NCI-H1105 treated with DMSO at 0.1 percent for 48 hours (cell line): Measurements from ENCODE around the gene GMDS.

Source experiments
- DNase-seq: peaks from one replicate; lab custom pipeline; 2025; lab: John Stamatoyannopoulos, UW

The GMDS gene

GRCh38 chr6:2240961-2241360 is 4.4 kb downstream of the GMDS start:
- DNase-seq, result no peak

GRCh38 chr6:2237001-2237400 is 8.4 kb downstream of the GMDS start:
- no peak for DNase-seq

GRCh38 chr6:2235777-2236495 is 9.5 kb downstream of the GMDS start:
- no peak for DNase-seq

- no peak for DNase-seq
Measured at GRCh38 chr6:2232445-2232844, 13.0 kb downstream of the GMDS start.

DNA sequence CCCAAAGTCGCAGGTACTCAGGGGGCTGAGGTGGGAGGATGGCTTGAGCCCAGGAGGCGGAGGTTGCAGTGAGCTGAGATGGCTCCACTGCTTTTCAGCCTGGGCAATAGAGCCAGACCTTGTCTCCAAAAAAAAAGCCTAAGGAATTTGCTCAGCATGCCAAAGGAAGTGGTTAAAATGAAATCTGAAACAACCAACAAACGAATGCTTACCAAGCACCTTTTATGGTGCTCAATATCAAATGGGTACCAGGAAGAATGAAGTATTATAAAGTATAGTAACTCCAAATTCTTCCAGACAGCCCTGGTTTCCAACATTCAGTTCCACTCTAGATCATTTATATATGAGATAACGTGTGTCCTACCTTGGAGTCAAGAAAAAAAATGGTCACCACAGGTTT is 14.0 kb downstream of the GMDS start:
- no peak for DNase-seq

- DNase-seq, result no peak
Measured at GRCh38 chr6:2230659-2231277, 14.6 kb downstream of the GMDS start.

GRCh38 chr6:2229742-2230141 is 15.7 kb downstream of the GMDS start:
- DNase-seq, result no peak

GRCh38 chr6:2229039-2229438 is 16.4 kb downstream of the GMDS start:
- no peak for DNase-seq

DNA sequence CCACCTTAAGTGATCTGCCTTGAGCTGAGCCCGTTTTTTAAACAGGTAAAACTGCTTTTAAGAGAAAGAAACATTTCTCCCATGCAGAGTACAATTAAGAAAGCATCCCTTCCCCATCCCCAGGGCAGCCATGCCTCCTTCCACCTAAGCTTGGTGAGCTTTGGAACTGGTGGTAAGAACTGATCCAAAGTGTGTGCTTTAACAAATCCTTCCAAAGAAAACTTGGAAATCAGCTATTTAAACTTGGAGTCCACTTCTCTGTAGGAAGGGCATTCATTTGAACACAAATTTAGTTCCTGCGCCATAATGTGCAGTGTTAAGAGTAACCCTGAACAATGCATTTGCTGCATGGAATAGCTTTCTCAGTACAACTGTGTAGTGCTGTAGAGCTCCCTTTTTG is 17.0 kb downstream of the GMDS start:
- DNase-seq, result no peak

DNA sequence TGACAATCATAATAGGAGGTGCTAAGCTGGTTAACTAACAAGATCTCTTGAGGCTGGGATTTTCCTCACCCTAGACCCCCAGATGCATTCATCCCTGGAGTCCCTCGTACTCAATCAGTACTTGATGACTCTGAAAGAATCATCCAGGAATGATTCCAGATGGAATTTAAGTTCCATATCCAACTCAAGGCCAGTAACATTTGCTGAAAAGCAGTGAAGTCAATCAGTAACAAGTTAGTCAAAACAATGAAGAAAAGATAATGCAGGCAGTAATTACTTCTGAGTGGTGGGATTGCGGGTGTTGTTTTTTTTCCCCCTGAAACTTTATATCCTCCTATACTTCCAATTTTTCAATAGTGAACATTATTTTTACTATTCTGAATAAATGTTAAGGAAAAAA is 18.6 kb downstream of the GMDS start:
- no peak for DNase-seq

DNA sequence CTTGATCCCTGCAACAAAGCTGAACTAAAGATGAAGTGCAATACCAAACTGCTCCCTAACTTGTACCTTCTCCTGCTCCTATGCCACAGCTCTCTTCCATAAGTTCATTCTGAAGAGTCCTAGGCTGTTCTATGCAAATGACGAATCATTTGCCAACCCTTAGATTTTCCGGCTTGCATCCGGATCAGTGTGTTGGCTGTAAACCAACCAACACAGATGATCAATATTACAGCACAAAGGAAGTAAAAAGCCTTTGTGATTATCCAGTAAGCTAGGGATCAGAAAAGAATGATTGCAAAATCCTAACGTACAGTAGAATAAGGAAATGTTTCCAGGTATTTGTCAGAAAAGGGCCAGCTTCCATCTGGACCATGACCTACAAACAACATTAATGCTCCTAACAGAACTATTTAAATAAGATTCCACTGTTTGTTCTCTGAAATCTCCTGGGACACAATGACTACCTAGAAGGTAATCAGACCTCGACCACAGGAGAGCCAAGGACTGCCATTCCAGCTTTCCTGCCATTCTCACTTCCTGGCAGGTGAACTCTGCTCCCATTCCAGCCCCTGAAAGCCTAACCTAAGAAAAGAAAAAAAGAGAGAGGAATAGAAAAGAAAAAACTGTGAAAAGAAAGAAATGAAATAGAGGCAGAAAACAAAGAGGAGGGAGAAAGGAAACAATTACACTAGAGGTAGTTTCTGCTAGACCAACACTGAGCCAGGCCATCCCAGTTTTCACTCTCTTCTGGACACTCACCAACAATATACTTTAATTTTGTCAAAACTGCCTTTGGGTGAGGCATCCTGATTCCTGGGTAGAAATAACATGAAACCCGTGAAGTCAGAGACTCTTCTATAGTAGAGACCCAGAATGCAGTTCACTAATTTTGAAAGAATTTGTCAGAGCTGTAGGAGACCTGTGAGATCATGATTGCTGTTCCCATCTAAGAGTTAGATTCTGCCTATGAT is 19.7 kb downstream of the GMDS start:
- DNase-seq, result no peak

DNA sequence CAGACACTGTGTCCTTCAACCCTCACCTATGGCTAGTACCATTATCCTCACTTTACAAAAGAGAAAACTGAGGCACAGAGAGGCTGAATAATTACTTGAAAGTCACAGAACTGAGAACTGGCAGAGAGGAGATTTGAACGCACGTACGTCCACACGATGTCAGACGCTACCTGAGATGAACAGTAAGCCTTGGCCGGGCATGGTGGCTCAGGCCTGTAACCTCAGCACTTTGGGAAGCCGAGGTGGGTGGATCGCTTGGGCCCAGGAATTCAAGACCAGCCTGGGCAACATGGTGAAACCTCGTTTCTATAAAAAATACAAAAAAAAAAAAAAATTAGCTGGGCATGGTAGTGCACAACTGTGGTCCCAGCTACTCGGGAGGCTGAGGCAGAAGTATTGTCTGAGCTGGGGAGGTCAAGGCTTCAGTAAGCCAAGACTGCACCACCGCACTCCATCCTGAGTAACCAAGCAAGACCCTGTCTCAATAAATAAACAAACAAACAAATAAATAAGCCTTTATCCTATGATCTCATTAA is 20.5 kb downstream of the GMDS start:
- DNase-seq, result no peak

- DNase-seq, result peak; percentile 96
Measured at GRCh38 chr6:2222275-2222842, 23.0 kb downstream of the GMDS start.

DNA sequence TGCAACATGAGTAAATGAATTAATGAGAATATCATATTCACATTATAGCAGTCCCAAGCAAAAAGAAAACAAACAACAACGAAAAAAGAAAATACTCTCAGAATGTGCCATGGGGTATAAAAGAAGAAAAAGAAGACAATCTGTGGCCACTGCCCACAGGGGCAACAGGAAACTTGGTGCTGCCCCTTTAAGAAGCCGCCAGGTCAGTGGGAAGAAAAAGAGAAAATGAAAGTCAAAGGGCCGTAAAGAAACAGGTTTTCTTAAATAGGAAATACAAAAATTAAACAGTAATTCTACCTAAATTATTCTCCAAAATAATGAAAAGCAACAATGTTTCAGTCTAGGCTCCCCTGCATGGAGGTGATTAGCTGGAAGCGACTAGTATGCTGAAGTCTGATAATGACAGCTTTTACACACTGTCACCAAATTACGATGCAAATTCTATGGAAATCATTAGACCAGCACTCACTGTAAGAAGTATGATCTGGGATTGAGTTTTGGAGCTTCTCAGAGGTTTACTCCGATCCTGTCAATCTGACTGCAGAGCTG is 23.6 kb downstream of the GMDS start:
- DNase-seq, result no peak

DNA sequence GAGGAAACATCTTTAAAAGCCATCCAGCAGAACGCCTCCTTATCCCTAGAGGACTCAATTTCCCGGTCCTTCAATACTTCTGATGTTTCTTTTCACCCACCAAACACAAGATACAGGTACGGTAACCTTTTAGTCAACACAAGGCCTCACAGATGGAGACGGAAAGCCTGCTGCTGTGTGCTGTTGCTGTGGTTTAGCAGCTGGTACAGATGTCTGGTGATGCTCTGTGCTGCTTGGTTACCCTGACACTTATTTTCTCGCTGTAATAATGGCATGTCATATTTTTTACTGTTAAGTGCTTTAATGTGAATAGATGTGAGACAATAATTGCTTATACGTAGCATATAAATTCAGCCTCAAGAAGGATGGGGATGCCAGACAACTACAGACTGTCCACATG is 25.3 kb downstream of the GMDS start:
- no peak for DNase-seq

- DNase-seq, result no peak
Measured at GRCh38 chr6:2218866-2219265, 26.5 kb downstream of the GMDS start.

- DNase-seq, result no peak
Measured at GRCh38 chr6:2216794-2217383, 28.5 kb downstream of the GMDS start.

DNA sequence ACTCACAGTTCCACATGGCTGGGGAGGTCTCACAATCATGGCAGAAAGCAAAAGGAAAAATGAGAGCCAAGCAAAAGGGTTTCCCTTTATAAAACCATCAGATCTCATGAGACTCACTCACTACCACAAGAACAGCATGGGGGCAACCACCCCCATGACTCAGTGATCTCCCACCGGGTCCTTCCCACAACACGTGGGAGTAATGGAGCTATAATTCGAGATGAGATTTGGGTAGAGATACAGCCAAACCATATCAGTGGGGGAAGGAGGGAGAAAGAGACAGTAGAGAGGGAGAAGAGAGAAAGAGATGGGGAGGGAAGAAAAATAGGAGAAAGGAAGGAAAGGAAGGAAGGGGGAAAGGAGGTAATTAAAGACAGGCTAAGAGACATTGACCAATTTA is 30.1 kb downstream of the GMDS start:
- no peak for DNase-seq

DNA sequence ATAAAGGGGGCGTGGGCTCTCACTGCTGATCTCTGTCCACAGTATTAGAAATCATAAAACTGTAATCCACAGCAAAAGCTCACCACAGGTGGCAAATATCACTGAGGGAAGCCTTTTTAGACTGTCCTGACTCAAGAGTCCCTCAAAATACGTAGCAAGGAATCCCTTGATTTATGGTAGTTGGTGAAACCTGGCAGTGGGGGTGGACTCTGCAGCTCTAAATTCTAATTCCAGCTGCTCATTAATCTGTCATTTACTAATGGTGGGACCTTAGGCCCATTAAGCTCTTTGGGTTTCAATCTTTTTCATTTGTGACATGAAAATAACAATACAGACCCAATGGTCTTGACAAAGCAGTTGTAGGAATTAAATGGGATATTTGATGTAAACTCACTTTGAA is 32.3 kb downstream of the GMDS start:
- DNase-seq, result no peak

- peak; percentile 85 for DNase-seq
Measured at GRCh38 chr6:2209226-2209809, 36.1 kb downstream of the GMDS start.

DNA sequence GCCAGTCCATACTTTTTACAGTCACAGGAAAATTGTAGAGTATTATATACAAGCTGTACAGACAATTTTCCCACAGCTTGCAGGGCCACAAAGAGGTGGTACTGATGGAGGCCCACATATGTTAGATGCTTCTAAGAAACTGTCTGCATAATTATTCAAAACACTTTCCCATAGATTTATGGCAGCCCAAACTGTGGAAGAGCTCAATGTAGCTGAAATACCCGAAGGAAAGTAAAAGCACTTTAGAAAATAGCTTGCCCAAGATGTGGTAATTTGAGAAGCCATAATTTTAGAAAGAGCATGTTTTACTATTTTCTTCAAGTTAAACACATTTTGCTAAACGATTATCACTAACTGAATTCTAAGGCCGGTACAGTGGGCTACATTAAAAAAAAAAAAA is 36.9 kb downstream of the GMDS start:
- DNase-seq, result no peak
